Neuronal stem cell (in vitro differentiated cells): ENCODE data around the gene ARRDC3.

ENCODE experiments used
- DNase-seq: peaks from one replicate; pipeline ENCODE4 v3.0.0-alpha.2; 2013; ENCODE audit warnings: low spot score
- H2AFZ ChIP-seq: one replicate; pipeline ENCODE4 v1.6.1; 2013; ENCODE audit warnings: mild to moderate bottlenecking, low read length, inconsistent platforms
- H2AK5ac ChIP-seq: 2 replicates; pipeline ENCODE4 v1.6.1; 2013; ENCODE audit warnings: low read depth, mild to moderate bottlenecking, inconsistent platforms, low read length, moderate library complexity, mixed read lengths
- H2BK120ac ChIP-seq: 2 replicates; pipeline ENCODE4 v1.6.1; 2013; ENCODE audit warnings: low read depth, mild to moderate bottlenecking, inconsistent platforms, low read length, moderate library complexity, mixed read lengths
- H2BK12ac ChIP-seq: one replicate; pipeline ENCODE4 v1.6.1; 2013; ENCODE audit warnings: low read length, inconsistent platforms
- H2BK15ac ChIP-seq: 2 replicates; pipeline ENCODE4 v1.6.1; 2013; ENCODE audit warnings: mild to moderate bottlenecking, low read length, inconsistent platforms, mixed read lengths
- H2BK5ac ChIP-seq: one replicate; pipeline ENCODE4 v1.6.1; 2013; ENCODE audit warnings: inconsistent platforms, mild to moderate bottlenecking, low read length, moderate library complexity
- H3K14ac ChIP-seq: one replicate; pipeline ENCODE4 v1.6.1; 2013; ENCODE audit warnings: low read length, inconsistent platforms
- H3K18ac ChIP-seq: 2 replicates; pipeline ENCODE4 v1.6.1; 2013; ENCODE audit warnings: low read length, inconsistent platforms
- H3K23ac ChIP-seq: 2 replicates; pipeline ENCODE4 v1.6.1; 2013; ENCODE audit warnings: low read depth, mild to moderate bottlenecking, mixed read lengths, low read length, inconsistent platforms; ENCODE audit not compliant: poor library complexity
- H3K27ac ChIP-seq: replicated peaks from 3 replicates; pipeline ENCODE4 v1.5.1; 2013; ENCODE audit warnings: low read length, inconsistent platforms
- H3K27me3 ChIP-seq, 3 experiments: 2 replicates each; pipeline ENCODE4 v1.6.1; 2013; ENCODE audit warnings: low read length in 3 of 3, mild to moderate bottlenecking in 2 of 3, inconsistent platforms in 1 of 3, low read depth in 1 of 3, mixed read lengths in 1 of 3, moderate library complexity in 1 of 3; ENCODE audit not compliant: control insufficient read depth in 3 of 3, insufficient read depth in 3 of 3
- H3K36me3 ChIP-seq, 2 donors: replicated peaks in 1 of 2; 2 replicates each; pipeline ENCODE4 v1.6.1; 2013; ENCODE audit warnings: low read length in 2 of 2; ENCODE audit not compliant: control insufficient read depth in 2 of 2, insufficient read depth in 2 of 2
- H3K4ac ChIP-seq: 2 replicates; pipeline ENCODE4 v1.6.1; 2013; ENCODE audit warnings: inconsistent platforms, mild to moderate bottlenecking, low read length, moderate library complexity
- H3K4me1 ChIP-seq, 2 donors: 1 replicate in 1 of 2; 2 replicates in 1 of 2; pipeline ENCODE4 v1.6.1; 2013; ENCODE audit warnings: low read length in 2 of 2, low read depth in 1 of 2; ENCODE audit not compliant: control insufficient read depth in 2 of 2, insufficient read depth in 1 of 2
- H3K4me2 ChIP-seq: one replicate; pipeline ENCODE4 v1.6.1; 2013; ENCODE audit warnings: mild to moderate bottlenecking, low read length, inconsistent platforms; ENCODE audit not compliant: insufficient read depth, poor library complexity, severe bottlenecking
- H3K4me3 ChIP-seq, 2 donors: 2 replicates each; pipeline ENCODE4 v1.5.1; 2013; ENCODE audit warnings: low read length in 2 of 2, mild to moderate bottlenecking in 2 of 2, inconsistent platforms in 1 of 2, moderate library complexity in 1 of 2
- H3K79me1 ChIP-seq: one replicate; pipeline ENCODE4 v1.6.1; 2013; ENCODE audit warnings: low read depth, mild to moderate bottlenecking, inconsistent platforms, low read length, moderate library complexity
- H3K9ac ChIP-seq: one replicate; pipeline ENCODE4 v1.6.1; 2013; ENCODE audit warnings: mild to moderate bottlenecking, low read depth, low read length, inconsistent platforms; ENCODE audit not compliant: poor library complexity
- H3K9me3 ChIP-seq, 2 donors: replicated peaks in 1 of 2; 2 replicates each; pipeline versions ENCODE3 to v1.6.1; 2013; ENCODE audit warnings: low read length in 2 of 2, mild to moderate bottlenecking in 2 of 2, inconsistent platforms in 1 of 2, low read depth in 1 of 2, mixed read lengths in 1 of 2, moderate library complexity in 1 of 2; ENCODE audit not compliant: control insufficient read depth in 2 of 2, insufficient read depth in 1 of 2
- H4K8ac ChIP-seq: one replicate; pipeline ENCODE4 v1.6.1; 2013; ENCODE audit warnings: low read depth, mild to moderate bottlenecking, inconsistent platforms, low read length, moderate library complexity
- H4K91ac ChIP-seq: one replicate; pipeline ENCODE4 v1.6.1; 2013; ENCODE audit warnings: low read length, low read depth, mild to moderate bottlenecking, inconsistent platforms; ENCODE audit not compliant: poor library complexity
- WGBS, 2 donors: extraction: QIAGEN DNeasy Blood & Tissue Kit; methylation state at CpG; one replicate each; pipeline ENCODE4 v1.1.7; 2013; ENCODE audit warnings: missing lambda C conversion rate in 2 of 2, mixed read lengths in 1 of 2; ENCODE audit not compliant: insufficient read length in 2 of 2, insufficient replicate concordance in 1 of 2; ENCODE audit errors: extremely low coverage in 2 of 2; 5-methylcytosine and 5-hydroxymethylcytosine counted together

The ARRDC3 gene

DNA sequence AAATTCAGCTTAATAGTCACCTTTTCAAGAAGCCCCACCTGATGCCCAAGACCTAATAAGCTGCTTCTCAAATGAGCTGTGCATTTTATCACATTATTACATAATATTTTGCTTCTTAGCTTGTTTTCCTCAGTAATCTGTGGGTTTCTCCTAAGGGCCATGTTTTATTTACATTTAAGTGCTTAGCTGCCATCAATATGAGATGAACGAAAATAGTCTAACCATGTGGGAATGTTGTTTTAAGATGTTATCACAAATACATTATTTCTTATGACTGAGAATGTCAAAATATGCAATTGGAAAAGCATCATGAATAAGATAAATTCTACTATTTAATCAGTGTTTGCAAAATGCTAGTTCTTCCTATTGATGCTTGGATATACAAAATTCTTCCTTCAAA lies 10.1 kb downstream of the ARRDC3 start:
- Histone ChIP-seq H2BK15ac (no peak overlapping the region), H3K14ac (no peak overlapping the region), H2BK120ac (no peak overlapping the region), H4K8ac (no peak overlapping the region), H2AK5ac (no peak overlapping the region), H3K4me3 (no peak overlapping the region), H3K27me3 (no peaks in the 10 kb centered on the region), H2BK5ac (no peak overlapping the region), H3K9ac (no peak overlapping the region), H3K4me2 (no peak overlapping the region), H2AFZ (no peak overlapping the region), H3K27ac (no peak overlapping the region), H3K23ac (no peak overlapping the region), H2BK12ac (no peak overlapping the region), H3K18ac (no peak overlapping the region), H4K91ac (no peak overlapping the region), H3K79me1 (no peaks in the 10 kb centered on the region), H3K36me3 (peaks cover 28 to 100% of the 10 kb centered on the region in 2 donors), H3K9me3 (no peaks in the 10 kb centered on the region), H3K4me1 (peaks cover 0 to 13% of the 10 kb centered on the region in 2 donors), H3K4ac (no peak overlapping the region)
- no peak for DNase-seq
- WGBS, 2 donors = no CpG with 5 or more reads among the region's 1 CpG

DNA sequence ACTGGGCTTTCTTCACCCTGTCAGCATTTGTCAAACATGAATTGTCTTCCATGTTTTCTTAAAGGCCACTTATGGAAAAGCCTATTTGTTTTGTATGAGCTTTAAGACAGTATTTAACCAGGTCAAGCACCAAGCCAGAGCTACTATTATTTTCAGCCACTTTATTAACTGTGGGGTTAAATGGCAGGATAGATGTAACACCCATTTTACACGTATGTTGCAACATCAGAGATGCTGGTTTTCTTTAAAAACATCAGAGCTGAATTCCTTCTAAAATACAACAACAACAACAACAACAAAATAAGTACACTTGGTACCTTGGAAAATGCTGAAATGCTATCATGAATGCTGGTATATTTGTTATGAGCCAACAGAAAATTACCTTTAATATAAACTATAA lies 13.6 kb downstream of the ARRDC3 start:
- Histone ChIP-seq H3K9me3 (no peaks in the 10 kb centered on the region), H4K8ac (no peak overlapping the region), H3K4me2 (no peak overlapping the region), H2BK5ac (no peak overlapping the region), H2BK120ac (no peak overlapping the region), H3K18ac (no peak overlapping the region), H3K4me3 (no peak overlapping the region), H3K36me3 (peaks cover 23 to 75% of the 10 kb centered on the region in 2 donors), H3K4ac (no peak overlapping the region), H3K9ac (no peak overlapping the region), H2BK15ac (no peak overlapping the region), H3K79me1 (no peaks in the 10 kb centered on the region), H3K4me1 (no peaks in the 10 kb centered on the region), H3K27ac (no peak overlapping the region), H3K27me3 (no peaks in the 10 kb centered on the region), H2AFZ (no peak overlapping the region), H2BK12ac (no peak overlapping the region), H2AK5ac (no peak overlapping the region), H3K14ac (no peak overlapping the region), H3K23ac (no peak overlapping the region), H4K91ac (no peak overlapping the region)
- DNase-seq = no peak
- WGBS, 2 donors = no CpG with 5 or more reads among the region's 1 CpG

- no peak overlapping the region for H3K4me2 ChIP-seq
- H2BK120ac ChIP-seq = no peak overlapping the region
- H4K91ac ChIP-seq = no peak overlapping the region
- no peak for DNase-seq
- no peaks in the 10 kb centered on the region for H3K9me3 ChIP-seq
- H3K4me3 ChIP-seq = no peak overlapping the region
- H2BK5ac ChIP-seq = no peak overlapping the region
- no CpG with 5 or more reads among the region's 8 CpGs for WGBS, 2 donors
- H3K4ac ChIP-seq = no peak overlapping the region
- H3K18ac ChIP-seq = no peak overlapping the region
- H4K8ac ChIP-seq = no peak overlapping the region
- no peak overlapping the region for H2BK12ac ChIP-seq
- peaks cover 18 to 61% of the 10 kb centered on the region in 2 donors for H3K36me3 ChIP-seq
- H3K4me1 ChIP-seq = no peaks in the 10 kb centered on the region
- no peaks in the 10 kb centered on the region for H3K27me3 ChIP-seq
- H2BK15ac ChIP-seq = no peak overlapping the region
- no peak overlapping the region for H3K27ac ChIP-seq
- H3K79me1 ChIP-seq = no peaks in the 10 kb centered on the region
- no peak overlapping the region for H2AK5ac ChIP-seq
- no peak overlapping the region for H3K23ac ChIP-seq
- H3K14ac ChIP-seq = no peak overlapping the region
- H2AFZ ChIP-seq = no peak overlapping the region
- H3K9ac ChIP-seq = no peak overlapping the region
Measured at GRCh38 chr5:91367908-91368648, 15.0 kb downstream of the ARRDC3 start.

- H4K91ac ChIP-seq = no peak overlapping the region
- no peak overlapping the region for H3K23ac ChIP-seq
- H3K4me1 ChIP-seq = no peaks in the 10 kb centered on the region
- no peak overlapping the region for H3K14ac ChIP-seq
- H2BK120ac ChIP-seq = no peak overlapping the region
- no peak overlapping the region for H2AFZ ChIP-seq
- no peaks in the 10 kb centered on the region for H3K9me3 ChIP-seq
- H3K4me2 ChIP-seq = no peak overlapping the region
- no peak overlapping the region for H3K18ac ChIP-seq
- H2BK5ac ChIP-seq = no peak overlapping the region
- no peak overlapping the region for H3K4me3 ChIP-seq
- H2AK5ac ChIP-seq = no peak overlapping the region
- no peak overlapping the region for H3K9ac ChIP-seq
- H3K4ac ChIP-seq = no peak overlapping the region
- no peak overlapping the region for H3K27ac ChIP-seq
- H3K27me3 ChIP-seq = no peaks in the 10 kb centered on the region
- DNase-seq = no peak
- H2BK15ac ChIP-seq = no peak overlapping the region
- H4K8ac ChIP-seq = no peak overlapping the region
- peaks cover 15 to 54% of the 10 kb centered on the region in 2 donors for H3K36me3 ChIP-seq
- H2BK12ac ChIP-seq = no peak overlapping the region
- H3K79me1 ChIP-seq = no peaks in the 10 kb centered on the region
Measured at GRCh38 chr5:91367344-91367743, 15.8 kb downstream of the ARRDC3 start.
